ENCODE results near the gene OTUD1.

GRCh38 chr10:23412223-23412622 lies 26.7 kb upstream of the OTUD1 start:
- TF ChIP-seq CTCF (IDR thresholded peaks at IDR 0.05), result no peak
- TF ChIP-seq USF2 (IDR thresholded peaks at IDR 0.05), result no peak
- TF ChIP-seq JUNB (IDR thresholded peaks at IDR 0.05), result peak; percentile 39; the same call in 1 of the 2 replicates
- TF ChIP-seq NR3C1 (IDR thresholded peaks at IDR 0.05), result no peak
- no peak for TF ChIP-seq HDAC2 (IDR thresholded peaks at IDR 0.05)
- TF ChIP-seq REST (IDR thresholded peaks at IDR 0.05), result no peak
- TF ChIP-seq POLR2A (IDR thresholded peaks at IDR 0.05; ENCODE audit: low read length), result no peak
- no peak for TF ChIP-seq EP300 (IDR thresholded peaks at IDR 0.05)
- no peak for TF ChIP-seq SREBF2 (IDR thresholded peaks at IDR 0.05)
